Activated T-cell treated with anti-CD3 and anti-CD28 coated beads for 1 hour (primary cell): ENCODE data around the gene PPTC7.
"Not testable (repeated sequence)": the region's sequence is repeated elsewhere in the genome, so short reads cannot be mapped to it uniquely, and the experiment has no call there.

Experiments used
- DNase-seq: peaks from one replicate; pipeline ENCODE4 v3.0.0-alpha.2; 2020; ENCODE audit warnings: low read depth

The PPTC7 gene

DNA sequence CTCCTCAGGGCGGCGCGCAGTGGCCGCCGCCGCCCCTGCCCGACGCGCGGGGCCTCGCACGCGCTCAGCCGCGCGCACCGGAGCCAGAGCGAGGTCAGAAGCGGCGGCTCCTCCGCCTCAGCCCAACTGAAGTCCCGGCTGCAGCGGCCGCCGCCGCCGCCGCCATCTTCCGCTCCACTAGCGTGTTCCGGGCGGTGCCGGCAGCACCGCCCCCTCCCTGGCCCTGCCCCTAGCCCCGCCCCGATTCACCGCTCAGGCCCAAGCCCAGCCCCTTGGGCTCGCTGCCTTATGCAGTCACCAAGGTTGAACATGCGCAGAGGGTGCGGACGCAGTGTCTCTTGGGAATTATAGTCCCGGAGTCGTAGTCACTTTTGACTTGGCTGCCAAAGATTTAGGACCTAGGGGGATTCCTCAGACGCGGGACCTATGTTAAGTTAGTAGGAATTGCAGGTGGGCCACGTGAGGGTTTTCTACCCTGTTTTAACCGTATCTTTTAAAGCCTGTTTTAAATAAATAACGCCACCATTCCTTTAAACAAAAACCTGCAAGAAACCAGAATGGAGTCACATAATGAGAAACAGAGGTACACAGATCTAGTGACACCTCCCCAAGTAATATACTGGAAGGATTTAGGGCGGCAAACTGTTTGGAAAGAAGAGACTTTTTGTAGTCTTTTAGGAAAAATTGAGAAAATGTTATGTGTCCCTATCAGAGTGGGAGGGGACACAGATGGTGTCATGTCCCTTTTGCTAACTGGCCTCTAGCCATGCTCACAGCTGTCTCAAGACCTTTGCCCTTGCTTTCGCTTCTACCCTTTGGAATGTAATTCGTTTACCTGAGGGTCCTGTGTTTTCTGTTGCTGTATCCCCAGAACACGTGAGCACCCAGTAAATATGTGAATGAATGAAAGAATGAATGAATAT lies at the start of gene PPTC7:
Gene PPTC7, minus strand, starts transcription at position 182 of the 923 bp plus-strand sequence. CDS start 287 bp downstream, outside the sequence.
- peak; percentile 96 for DNase-seq

DNA sequence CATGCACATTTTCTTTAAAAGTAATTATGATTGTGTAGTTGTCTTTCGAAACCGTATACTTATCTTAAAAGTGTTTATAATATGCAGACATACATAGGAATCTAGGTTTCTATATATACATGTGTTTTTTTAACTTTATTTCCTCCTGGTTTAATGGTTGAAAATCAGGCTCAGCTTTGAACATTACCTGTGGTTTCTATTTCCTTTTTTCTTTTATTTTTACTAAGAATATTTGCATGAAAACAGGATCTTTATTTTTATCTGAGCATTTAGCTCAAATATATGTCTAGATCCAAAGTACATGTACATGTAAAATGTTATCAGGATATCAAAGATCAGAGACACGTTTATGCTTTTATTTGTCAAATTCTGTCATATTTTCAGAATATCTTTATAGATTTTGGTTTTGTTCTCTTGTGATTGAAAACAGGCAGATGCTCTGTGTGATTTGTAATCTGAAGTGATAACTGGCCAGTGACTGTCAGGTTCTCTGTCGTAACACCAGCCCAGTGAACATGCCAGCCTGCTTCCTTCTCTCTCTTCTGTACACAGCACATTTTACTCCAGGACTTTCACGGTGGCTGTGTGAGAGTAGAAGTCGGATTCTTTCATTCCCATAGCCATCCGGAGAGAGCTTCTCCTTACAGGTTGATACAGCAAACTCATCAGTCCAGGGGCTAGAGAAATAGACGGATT lies 44.5 kb upstream of the PPTC7 start:
- no peak for DNase-seq

DNA sequence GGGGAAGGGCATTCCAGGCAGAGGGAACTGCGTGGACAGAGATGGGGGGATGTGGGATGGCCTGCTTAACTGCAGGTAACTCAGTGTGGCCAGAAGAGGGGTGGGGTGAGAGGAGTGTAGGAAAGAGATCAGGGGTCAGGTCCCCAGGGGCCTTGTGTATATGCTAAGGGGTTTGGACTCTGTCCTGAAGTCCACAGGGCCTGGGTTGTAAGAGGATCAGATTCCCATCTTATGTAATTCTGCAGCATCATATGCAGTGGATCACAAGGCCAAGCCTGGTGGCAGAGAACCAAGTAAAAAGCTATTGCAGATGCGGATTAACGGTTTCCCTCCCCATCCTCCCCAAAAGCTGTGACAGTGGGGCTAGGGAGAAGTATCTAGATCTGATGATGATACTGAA lies 39.5 kb upstream of the PPTC7 start:
- no peak for DNase-seq

DNA sequence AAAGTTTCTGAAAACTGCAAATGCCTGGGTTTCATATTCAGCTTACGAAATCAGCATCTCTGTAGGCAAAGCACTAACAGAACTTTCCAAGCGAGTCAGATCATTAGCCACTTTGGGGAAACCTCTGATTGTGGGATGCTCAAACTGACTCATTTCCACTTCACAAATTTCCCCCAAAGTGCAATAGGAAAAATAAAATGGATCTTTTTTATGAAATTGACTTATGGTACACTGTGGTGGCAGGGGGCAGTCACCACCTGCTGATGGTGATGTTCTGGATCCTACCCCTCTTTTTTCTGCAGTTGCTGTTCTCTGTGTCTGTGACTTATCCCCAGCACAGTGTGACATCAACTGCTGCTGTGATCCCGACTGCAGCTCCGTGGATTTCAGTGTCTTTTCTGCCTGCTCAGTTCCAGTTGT lies 36.4 kb upstream of the PPTC7 start:
- DNase-seq = no peak

- DNase-seq = no peak
These were observed 33.5 kb upstream of the PPTC7 start for GRCh38 chr12:110616471-110617115.

DNA sequence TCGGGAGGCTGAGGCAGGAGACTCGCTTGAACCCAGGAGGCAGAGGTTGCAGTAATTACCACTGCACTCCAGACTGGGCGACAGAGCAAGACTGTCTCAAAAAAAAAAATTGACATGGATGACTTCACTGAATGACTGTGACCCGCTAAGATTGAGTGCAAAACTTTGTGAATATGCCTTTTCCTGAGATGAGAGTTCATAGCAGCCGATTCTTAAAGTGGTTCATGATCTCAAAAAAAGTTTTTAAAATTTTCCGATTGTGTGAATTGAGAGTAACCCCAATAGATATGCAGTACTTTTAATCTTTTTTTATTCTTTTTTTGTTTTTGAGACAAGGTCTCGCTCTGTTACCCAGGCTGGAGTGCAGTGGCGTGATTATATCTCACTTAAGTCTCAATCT lies 32.1 kb upstream of the PPTC7 start:
- no peak for DNase-seq

- peak; percentile 94 for DNase-seq
These were observed 30.9 kb upstream of the PPTC7 start, which contains the start of gene TCTN1 for GRCh38 chr12:110613771-110614684. TCTN1 (plus strand) TSS chr12:110614129; CDS start chr12:110614183, 54 bp downstream.

GRCh38 chr12:110613071-110613770 lies 30.1 kb upstream of the PPTC7 start:
- no peak for DNase-seq

DNA sequence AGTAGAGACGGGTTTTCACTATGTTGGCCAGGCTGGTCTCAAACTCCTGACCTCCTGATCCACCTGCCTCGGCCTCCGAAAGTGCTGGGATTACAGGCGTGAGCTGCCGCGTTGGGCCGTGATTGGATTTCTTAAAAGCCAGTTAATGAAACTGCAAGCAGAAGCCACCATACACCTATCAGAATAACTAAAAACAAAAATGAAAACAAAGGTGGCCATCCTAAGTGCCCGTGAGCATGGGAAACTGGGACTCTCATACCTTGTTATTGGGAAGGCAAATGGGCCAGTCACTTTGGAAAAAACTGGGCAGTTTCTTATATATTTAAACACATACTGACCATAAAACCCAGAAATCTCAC lies 23.1 kb upstream of the PPTC7 start:
- no peak for DNase-seq

DNA sequence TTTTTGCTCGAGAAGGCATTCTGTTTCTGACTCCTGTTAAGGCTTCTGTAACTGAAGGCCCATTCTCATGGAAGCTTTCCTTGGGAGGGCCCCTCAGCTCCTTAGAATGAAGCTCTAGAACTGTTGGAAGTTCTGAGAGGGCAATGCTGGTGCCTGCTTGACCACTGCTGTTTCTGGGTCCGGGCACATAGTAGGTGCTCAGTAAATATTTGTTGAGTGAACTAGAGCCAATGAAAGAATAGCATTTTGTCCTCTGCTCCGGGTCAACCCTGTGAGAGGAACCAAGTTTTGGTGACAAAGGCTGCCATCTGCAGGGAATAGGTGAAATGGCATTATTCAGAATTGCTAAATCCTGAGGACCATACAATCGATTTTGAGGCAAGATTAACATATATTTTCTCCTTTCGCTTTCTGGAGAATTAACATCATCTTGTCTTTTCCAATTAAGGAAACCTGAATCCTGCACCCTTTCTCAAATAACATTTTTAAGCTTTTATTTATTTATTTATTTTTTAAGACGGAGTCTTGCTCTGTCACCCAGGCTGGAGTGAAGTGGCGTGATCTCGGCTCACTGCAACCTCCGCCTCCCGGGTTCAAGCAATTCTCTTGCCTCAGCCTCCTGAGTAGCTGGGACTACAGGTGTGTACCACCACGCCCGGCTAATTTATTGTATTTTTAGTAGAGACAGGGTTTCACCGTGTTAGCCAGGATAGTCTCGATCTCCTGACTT lies 19.1 kb upstream of the PPTC7 start:
- DNase-seq = not testable (repeated sequence)

DNA sequence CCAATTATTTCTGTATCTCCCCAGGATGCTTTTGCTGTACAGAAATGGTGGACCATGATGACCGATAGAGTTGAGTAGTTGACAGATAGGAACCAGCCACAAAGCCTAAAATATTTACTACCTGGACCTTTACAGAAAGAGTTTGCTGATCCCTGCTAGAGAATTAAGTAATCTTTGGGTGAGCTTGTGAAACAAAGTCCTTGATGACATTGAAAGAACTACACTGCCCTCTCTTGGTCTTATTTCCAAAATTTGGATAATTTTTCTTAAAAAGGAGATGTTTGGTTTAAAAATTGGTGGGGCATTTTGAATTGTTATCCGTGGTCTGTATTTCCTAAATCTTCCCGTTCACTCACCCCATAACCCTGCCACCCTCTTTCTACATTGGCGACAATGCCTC lies 17.1 kb upstream of the PPTC7 start:
- DNase-seq = no peak

GRCh38 chr12:110599334-110599733 lies 16.2 kb upstream of the PPTC7 start:
- no peak for DNase-seq

DNA sequence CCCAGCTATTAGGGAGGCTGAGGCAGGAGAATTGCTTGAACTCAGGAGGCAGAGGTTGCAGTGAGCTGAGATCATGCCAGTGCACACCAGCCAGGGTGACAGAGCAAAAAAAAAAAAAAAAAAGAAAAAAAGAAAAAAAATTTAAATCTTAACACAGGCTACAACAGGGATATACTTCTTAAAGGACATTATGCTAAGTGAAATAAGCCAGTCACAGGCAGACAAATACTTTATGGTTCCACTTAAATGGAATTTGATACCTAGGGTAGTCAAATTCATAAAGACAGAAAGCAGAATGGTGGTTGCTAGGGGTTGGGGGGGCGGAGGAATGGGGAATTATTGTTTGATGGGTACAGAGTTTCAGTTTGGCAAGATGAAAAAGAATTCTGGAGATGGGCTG lies 14.8 kb upstream of the PPTC7 start:
- no peak for DNase-seq

DNA sequence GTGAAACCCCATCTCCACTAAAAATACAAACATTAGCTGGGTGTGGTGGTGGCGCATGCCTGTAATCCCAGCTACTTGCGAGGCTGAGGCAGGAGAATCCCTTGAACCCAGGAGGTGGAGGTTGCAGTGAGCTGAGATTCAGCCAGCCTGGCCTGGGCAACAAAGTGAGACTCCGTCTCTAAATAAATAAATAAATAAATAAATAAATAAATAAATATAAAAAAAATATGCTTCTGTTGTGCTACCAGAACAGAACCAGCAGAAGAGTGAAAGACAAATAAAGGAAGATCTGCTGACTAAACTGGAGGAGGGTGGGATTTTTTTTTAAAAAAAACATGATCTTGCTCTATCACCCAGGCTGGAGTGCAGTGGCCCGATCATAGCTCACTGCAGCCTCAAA lies 9.8 kb upstream of the PPTC7 start:
- DNase-seq = not testable (repeated sequence)

DNA sequence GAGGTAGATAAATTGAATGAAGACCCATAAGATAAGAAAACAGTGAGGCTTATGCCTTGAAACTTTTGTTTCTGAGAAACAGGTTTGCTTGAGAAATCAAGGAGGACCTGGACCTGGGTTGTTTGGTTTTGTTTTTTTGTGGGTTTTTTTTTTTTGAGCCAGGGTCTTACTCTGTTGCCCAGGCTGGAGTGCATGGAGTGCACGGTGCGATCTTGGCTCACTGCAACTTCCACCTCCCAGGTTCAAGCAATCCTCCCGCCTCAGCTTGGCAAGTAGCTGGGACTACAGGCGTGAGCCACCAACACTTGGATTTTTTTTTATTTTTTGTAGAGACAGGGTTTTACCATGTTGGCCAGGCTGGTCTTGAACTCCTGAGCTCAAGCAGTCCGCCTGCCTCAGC lies 9.0 kb upstream of the PPTC7 start:
- DNase-seq = no peak

GRCh38 chr12:110591451-110592051 lies 8.4 kb upstream of the PPTC7 start:
- DNase-seq = no peak

DNA sequence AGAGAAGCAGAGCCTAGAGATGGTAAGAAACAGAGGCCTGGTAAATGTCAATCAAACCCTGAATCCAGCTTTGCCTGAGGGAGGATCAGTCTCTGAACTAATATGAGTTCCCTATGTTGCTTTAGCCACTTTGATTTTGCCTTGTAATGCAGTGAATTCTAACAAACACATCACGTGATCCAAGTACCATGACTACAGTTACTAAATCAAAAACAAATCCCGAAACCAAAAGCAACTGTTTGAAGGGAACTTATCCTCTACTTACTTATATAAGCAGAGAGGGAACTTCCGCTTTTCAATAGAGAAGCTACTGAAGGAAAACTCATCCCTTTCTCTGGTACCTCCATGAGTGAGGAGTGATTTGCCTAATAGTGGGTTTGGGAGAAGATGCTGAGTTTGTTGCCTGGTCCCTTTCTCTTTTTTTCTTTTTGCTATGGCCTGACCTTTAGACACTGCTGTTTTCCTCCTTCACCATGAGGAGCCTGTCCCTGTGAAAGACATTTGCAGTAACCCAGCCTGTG lies 7.7 kb upstream of the PPTC7 start:
- DNase-seq = no peak

GRCh38 chr12:110590059-110590458 lies 6.9 kb upstream of the PPTC7 start:
- DNase-seq = no peak

GRCh38 chr12:110587102-110587501 lies 4.0 kb upstream of the PPTC7 start:
- not testable (repeated sequence) for DNase-seq
